Ovary (tissue), 9 donors: ENCODE measurements around the gene MYH9. TPM values are rescaled to one million over a fixed set of nuclear protein-coding genes. Genes with fewer than 3 reads are reported as not detected.
A peak's percentile ranks its signal among the peaks of the same experiment; 100 is the strongest.

Source experiments
- DNase-seq, 5 donors: peaks; one replicate each; pipeline ENCODE4 v3.0.0-alpha.2; 2019 to 2020
- H3K27ac ChIP-seq, 2 donors: fragments of 200-600 bp; one replicate each; pipeline versions ENCODE4 v1.5.1 to v1.8.0; 2019 to 2022
- H3K27me3 ChIP-seq: fragments of 200-600 bp; one replicate; pipeline ENCODE4 v1.8.0; 2022
- H3K36me3 ChIP-seq: fragments of 200-600 bp; sonication (generic); one replicate; pipeline ENCODE4 v1.5.1; 2019
- H3K4me1 ChIP-seq: one replicate; pipeline ENCODE4 v1.8.1; 2013; ENCODE audit warnings: mild to moderate bottlenecking, moderate library complexity; ENCODE audit not compliant: insufficient read depth
- H3K4me3 ChIP-seq: fragments of 200-600 bp; sonication (generic); one replicate; pipeline ENCODE4 v1.5.1; 2017
- H3K9me3 ChIP-seq, 2 donors: fragments of 200-600 bp in 1 of 2; sonication (generic) in 1 of 2; one replicate each; pipeline versions ENCODE4 v1.5.1 to v1.8.1; 2013 to 2019; ENCODE audit warnings: mild to moderate bottlenecking in 1 of 2, moderate library complexity in 1 of 2
- CTCF ChIP-seq, 3 donors: fragments of 450-650 bp in 2 of 3; fragments of 200-600 bp in 1 of 3; IDR thresholded peaks; one replicate each; pipeline versions ENCODE4 v1.5.1 to v1.8.0; 2016 to 2022; ENCODE audit warnings: antibody characterized with exemption in 3 of 3, mild to moderate bottlenecking in 1 of 3
- EP300 ChIP-seq: sonication (generic); formaldehyde crosslinking; IDR thresholded peaks from one replicate; pipeline ENCODE4 v1.6.1; 2017; ENCODE audit warnings: antibody characterized with exemption
- POLR2A ChIP-seq: fragments of 450-650 bp; IDR thresholded peaks from one replicate; pipeline ENCODE4 v1.6.1; 2017; ENCODE audit warnings: antibody characterized with exemption, mild to moderate bottlenecking, moderate library complexity
- WGBS, 3 donors: extraction: QIAGEN DNeasy Blood & Tissue Kit in 1 of 3; methylation state at CpG; one replicate each; pipeline versions ENCODE4 v1.1.5 to v1.1.7; 2013 to 2017; 5-methylcytosine and 5-hydroxymethylcytosine counted together
- intact Hi-C, 4 donors: fragments of 100-400 bp; cut with DNase I; formaldehyde crosslinking; loops; one replicate each; pipeline versions ENCODE4 v1.11.0 to v1.15.1; 2022 to 2023
- polyA plus RNA-seq, 2 donors: library from polyadenylated mRNA; stranded (reverse); fragments of 200-250 nt in 1 of 2; fragments of 350-450 nt in 1 of 2; fragmentation: Illumina TruSeq in 1 of 2; extraction: RNeasy Lipid Tissue Mini Kit (QIAGEN cat#74804) in 1 of 2; gene quantifications; one replicate each; pipeline ENCODE4 v1.2.3, GENCODE V29; 2013 to 2014
- total RNA-seq, 7 donors: library from RNA; depleted of rRNA in 2 of 7; stranded (reverse); fragments of >200 nt in 2 of 7; fragmentation: NEBNext Ultra II Directional in 3 of 7; extraction: Animal tissue kit (Norgen Biotek cat#: 25700) in 3 of 7; gene quantifications; one replicate each; pipeline versions ENCODE4 v1.1.0 to v1.2.4, GENCODE V29; 2016 to 2023
- donor health status: DM: no; HTN: no; CAD: no; lungs with moderate emphysema.
- donor health status: DM: no; HTN: no; CAD: no.
- donor health status: Bipolar disorder and iron deficiency.
- donor health status: DM: yes; HTN: yes; CAD: no.
- donor health status: DM: no; HTN: no; CAD: no.
- donor health status: DM: yes; HTN: yes; CAD: no.

MYH9 gene
- total and polyA plus RNA-seq, 9 donors, result 128 to 530 (median 348) TPM

GRCh38 chr22:36285017-36285416 is 102.8 kb downstream of the MYH9 start:
- H3K27me3 ChIP-seq, result no peaks in the 10 kb centered on the region
- H3K4me3 ChIP-seq, result no peak overlapping the region
- TF ChIP-seq CTCF (IDR thresholded peaks at IDR 0.05) (no peak), EP300 (no peak), POLR2A (no peak)
- H3K4me1 ChIP-seq, result no peaks in the 10 kb centered on the region
- intact Hi-C loops, result loop anchor here (5.0 to 10.0 kb wide), 4 partner anchors 63 to 93 kb away; no protein-coding TSS in a partner anchor
- peak in 3 of 5 donors; percentile 51 to 73 (median 53) for DNase-seq
- H3K27ac ChIP-seq, result no peak overlapping the region
- 26 to 50% (median 33%) methylated on average over 12 of the region's 12 CpGs for WGBS, 3 donors
- H3K9me3 ChIP-seq, result no peaks in the 10 kb centered on the region
- H3K36me3 ChIP-seq, result no peaks in the 10 kb centered on the region

GRCh38 chr22:36284171-36284571 is 103.6 kb downstream of the MYH9 start:
- no peaks in the 10 kb centered on the region for H3K27me3 ChIP-seq
- no peaks in the 10 kb centered on the region for H3K9me3 ChIP-seq
- no peak for TF ChIP-seq POLR2A
- TF ChIP-seq EP300, result no peak
- no peak for TF ChIP-seq CTCF (IDR thresholded peaks at IDR 0.05)
- no peak overlapping the region for H3K27ac ChIP-seq
- H3K4me1 ChIP-seq, result no peaks in the 10 kb centered on the region
- H3K36me3 ChIP-seq, result no peaks in the 10 kb centered on the region
- H3K4me3 ChIP-seq, result no peak overlapping the region
- intact Hi-C loops, result loop anchor here in 3 of 4 donors (5.0 to 10.0 kb wide), 2 partner anchors 89 to 137 kb away; no protein-coding TSS in a partner anchor
- DNase-seq, result peak in 2 of 5 donors; percentile 40 to 42
- 88 to 93% (median 90%) methylated on average over 18 to 24 of the region's 24 CpGs for WGBS, 3 donors

- H3K36me3 ChIP-seq, result no peaks in the 10 kb centered on the region
- no peak overlapping the region for H3K27ac ChIP-seq
- H3K4me3 ChIP-seq, result no peak overlapping the region
- no peaks in the 10 kb centered on the region for H3K9me3 ChIP-seq
- WGBS, 3 donors, result 74 to 77% (median 75%) methylated on average over 24 of the region's 24 CpGs
- no peaks in the 10 kb centered on the region for H3K4me1 ChIP-seq
- H3K27me3 ChIP-seq, result no peaks in the 10 kb centered on the region
- DNase-seq, result peak in 1 of 5 donors; percentile 22
- TF ChIP-seq POLR2A (no peak), CTCF (IDR thresholded peaks at IDR 0.05) (no peak), EP300 (no peak)
- intact Hi-C loops, result loop anchor here in 3 of 4 donors (5.0 to 10.0 kb wide), 2 partner anchors 88 to 135 kb away; no protein-coding TSS in a partner anchor
Measured at GRCh38 chr22:36282328-36282831, 105.4 kb downstream of the MYH9 start.

GRCh38 chr22:36281781-36282327 is 105.9 kb downstream of the MYH9 start:
- H3K4me3 ChIP-seq, result no peak overlapping the region
- intact Hi-C loops, result loop anchor here in 3 of 4 donors (5.0 to 10.0 kb wide), 2 partner anchors 87 to 135 kb away; no protein-coding TSS in a partner anchor
- H3K27ac ChIP-seq, result no peak overlapping the region
- H3K27me3 ChIP-seq, result no peaks in the 10 kb centered on the region
- no peaks in the 10 kb centered on the region for H3K36me3 ChIP-seq
- peak in 2 of 5 donors; percentile 12 to 34 for DNase-seq
- WGBS, 3 donors, result 66 to 69% (median 67%) methylated on average over 14 of the region's 14 CpGs
- TF ChIP-seq POLR2A (no peak), CTCF (IDR thresholded peaks at IDR 0.05) (no peak), EP300 (no peak)
- no peaks in the 10 kb centered on the region for H3K9me3 ChIP-seq
- no peaks in the 10 kb centered on the region for H3K4me1 ChIP-seq
